ENCODE data around the gene ENDOG. TPM values are rescaled to one million over a fixed set of nuclear protein-coding genes. Genes with fewer than 3 reads are reported as not detected.
A peak's percentile ranks its signal among the peaks of the same experiment; 100 is the strongest.

The ENDOG gene
- total RNA-seq, 1 experiment from 2014 or later: 16.7 TPM

- H3K79me1 ChIP-seq (ENCODE audit: insufficient read depth, low read depth, low read length, poor library complexity, severe bottlenecking): no peaks in the 10 kb centered on the region
- no peaks in the 10 kb centered on the region for H4K20me1 ChIP-seq (ENCODE audit: control insufficient read depth, insufficient read depth, insufficient read length)
- H3K4me1 ChIP-seq (ENCODE audit: insufficient read depth, low read length): no peaks in the 10 kb centered on the region
- WGBS (ENCODE audit: extremely low coverage, insufficient read length, low lambda C conversion rate): no CpG with 5 or more reads among the region's 13 CpGs
- no peak overlapping the region for H3K4ac ChIP-seq (ENCODE audit: low read depth, low read length)
- no peaks in the 10 kb centered on the region for H3K23me2 ChIP-seq (ENCODE audit: insufficient read length, low read depth, low read length, poor library complexity, severe bottlenecking)
- H3K4me2 ChIP-seq (ENCODE audit: insufficient read depth, insufficient read length, low read length): no peak overlapping the region
- H4K5ac ChIP-seq (ENCODE audit: insufficient read length, low read depth, low read length): no peak overlapping the region
- no peaks in the 10 kb centered on the region for H3K27me3 ChIP-seq (ENCODE audit: insufficient read depth, low read length)
- TF ChIP-seq, protein P1, sequence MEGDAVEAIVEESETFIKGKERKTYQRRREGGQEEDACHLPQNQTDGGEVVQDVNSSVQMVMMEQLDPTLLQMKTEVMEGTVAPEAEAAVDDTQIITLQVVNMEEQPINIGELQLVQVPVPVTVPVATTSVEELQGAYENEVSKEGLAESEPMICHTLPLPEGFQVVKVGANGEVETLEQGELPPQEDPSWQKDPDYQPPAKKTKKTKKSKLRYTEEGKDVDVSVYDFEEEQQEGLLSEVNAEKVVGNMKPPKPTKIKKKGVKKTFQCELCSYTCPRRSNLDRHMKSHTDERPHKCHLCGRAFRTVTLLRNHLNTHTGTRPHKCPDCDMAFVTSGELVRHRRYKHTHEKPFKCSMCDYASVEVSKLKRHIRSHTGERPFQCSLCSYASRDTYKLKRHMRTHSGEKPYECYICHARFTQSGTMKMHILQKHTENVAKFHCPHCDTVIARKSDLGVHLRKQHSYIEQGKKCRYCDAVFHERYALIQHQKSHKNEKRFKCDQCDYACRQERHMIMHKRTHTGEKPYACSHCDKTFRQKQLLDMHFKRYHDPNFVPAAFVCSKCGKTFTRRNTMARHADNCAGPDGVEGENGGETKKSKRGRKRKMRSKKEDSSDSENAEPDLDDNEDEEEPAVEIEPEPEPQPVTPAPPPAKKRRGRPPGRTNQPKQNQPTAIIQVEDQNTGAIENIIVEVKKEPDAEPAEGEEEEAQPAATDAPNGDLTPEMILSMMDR (conservative IDR thresholded peaks at IDR 0.05): peak; percentile 47; the same call in 2 of the 3 replicates
- no peak overlapping the region for H3K4me3 Mint-ChIP-seq
- no peak overlapping the region for H4K8ac ChIP-seq (replicated peaks; ENCODE audit: insufficient read length, low read depth, low read length)
- H3K18ac ChIP-seq (ENCODE audit: insufficient read length, low read depth, low read length): no peak overlapping the region
- H3K56ac ChIP-seq (ENCODE audit: insufficient read length, low read depth, low read length): no peak overlapping the region
- no peak overlapping the region for H2BK15ac ChIP-seq (ENCODE audit: low read depth, low read length)
- H2BK20ac ChIP-seq (ENCODE audit: low read depth, low read length, poor library complexity, severe bottlenecking): no peak overlapping the region
- no peak overlapping the region for H3K23ac ChIP-seq (ENCODE audit: insufficient read length, low read depth, low read length)
- H3K9me3 ChIP-seq (ENCODE audit: control insufficient read depth, low read depth, low read length): no peaks in the 10 kb centered on the region
- H2BK5ac ChIP-seq (ENCODE audit: insufficient read length, low read length): no peak overlapping the region
- H3K9me3 Mint-ChIP-seq: peaks cover 9% of the 10 kb centered on the region in 2 experiments
- no peak overlapping the region for H3T11ph ChIP-seq (ENCODE audit: low read length)
- no peaks in the 10 kb centered on the region for H3K79me2 ChIP-seq (ENCODE audit: insufficient read depth, low read length)
- no peak overlapping the region for H3K27ac ChIP-seq (ENCODE audit: insufficient read length, low read depth, low read length)
- H3K27me3 Mint-ChIP-seq (ENCODE audit: low read depth): no peaks in the 10 kb centered on the region
- H2BK12ac ChIP-seq (ENCODE audit: insufficient read length, low read depth, low read length): no peak overlapping the region
- peak; percentile 62 for DNase-seq
- no peak overlapping the region for H3K9ac ChIP-seq (ENCODE audit: extremely low read depth, insufficient read length, low read length)
- peaks cover 4 to 5% of the 10 kb centered on the region in 2 experiments; a peak in 2 of 4 replicates for H3K4me1 Mint-ChIP-seq
- H3K36me3 Mint-ChIP-seq (ENCODE audit: insufficient read depth in 1 of 3, low read depth in 3 of 3): peaks cover 14 to 18% (median 17%) of the 10 kb centered on the region in 3 experiments; a peak in 6 of 7 replicates
- no peak overlapping the region for H2AFZ ChIP-seq (ENCODE audit: low read length)
- H3K27ac Mint-ChIP-seq: peak overlapping the region in 1 of 3 experiments; percentile 87; a peak in 2 of 7 replicates
- no peak overlapping the region for H2BK120ac ChIP-seq (ENCODE audit: low read depth, low read length, poor library complexity, severe bottlenecking)
- no peak overlapping the region for H4K91ac ChIP-seq (ENCODE audit: insufficient read length, low read depth, low read length)
- H2AK5ac ChIP-seq (ENCODE audit: insufficient read length, low read length): no peak overlapping the region
- H3K14ac ChIP-seq (ENCODE audit: insufficient read depth, low read length): no peak overlapping the region
Measured at GRCh38 chr9:128845186-128845931, 27.1 kb downstream of the ENDOG start.

Measured in H9 (cell line).